ENCODE results near the gene SEC24D. TPM values are rescaled to one million over a fixed set of nuclear protein-coding genes. Genes with fewer than 3 reads are reported as not detected.

The SEC24D gene
- total RNA-seq, 1 donor from 2014 or later = 26.0 TPM

GRCh38 chr4:118729287-118730286 is 106.3 kb downstream of the SEC24D start:
- H3K4me1 Mint-ChIP-seq (ENCODE audit: low read depth, unreplicated experiment) = peaks cover 5% of the 10 kb centered on the region
- no peak for TF ChIP-seq CTCF (IDR thresholded peaks at IDR 0.05; ENCODE audit: partially characterized antibody, unreplicated experiment)
- H3K4me3 Mint-ChIP-seq (ENCODE audit: unreplicated experiment) = no peak overlapping the region
- no peaks in the 10 kb centered on the region for H3K9me3 Mint-ChIP-seq (ENCODE audit: unreplicated experiment)
- H3K27ac Mint-ChIP-seq (ENCODE audit: unreplicated experiment) = no peak overlapping the region
- H3K27me3 Mint-ChIP-seq (ENCODE audit: unreplicated experiment) = no peaks in the 10 kb centered on the region
- H3K36me3 Mint-ChIP-seq (ENCODE audit: unreplicated experiment) = no peaks in the 10 kb centered on the region
- DNase-seq = no peak

DNA sequence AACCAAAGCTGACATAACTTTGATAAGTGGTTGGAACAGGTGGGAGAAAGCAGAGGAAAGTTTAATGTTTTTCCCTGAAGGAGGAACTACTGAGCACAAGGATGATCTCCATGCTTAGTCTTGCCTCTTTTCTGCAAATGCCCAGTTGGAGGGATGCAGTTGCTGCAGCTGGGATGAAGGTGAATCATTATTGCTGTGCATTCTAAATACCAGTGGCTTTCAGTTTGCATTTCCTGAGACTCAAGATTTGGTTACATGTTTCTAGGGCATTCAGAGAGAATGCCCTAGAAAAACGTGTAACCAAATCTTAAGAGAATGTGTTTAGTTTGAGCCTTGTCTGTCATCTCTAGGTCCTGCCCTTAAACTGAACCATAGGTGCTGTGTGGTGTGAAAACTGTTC is 108.6 kb downstream of the SEC24D start:
- no peaks in the 10 kb centered on the region for H3K9me3 Mint-ChIP-seq (ENCODE audit: unreplicated experiment)
- no peak for DNase-seq
- no peak for TF ChIP-seq CTCF (IDR thresholded peaks at IDR 0.05; ENCODE audit: partially characterized antibody, unreplicated experiment)
- H3K27ac Mint-ChIP-seq (ENCODE audit: unreplicated experiment) = no peak overlapping the region
- no peaks in the 10 kb centered on the region for H3K27me3 Mint-ChIP-seq (ENCODE audit: unreplicated experiment)
- no peaks in the 10 kb centered on the region for H3K36me3 Mint-ChIP-seq (ENCODE audit: unreplicated experiment)
- H3K4me3 Mint-ChIP-seq (ENCODE audit: unreplicated experiment) = no peak overlapping the region
- no peaks in the 10 kb centered on the region for H3K4me1 Mint-ChIP-seq (ENCODE audit: low read depth, unreplicated experiment)

DNA sequence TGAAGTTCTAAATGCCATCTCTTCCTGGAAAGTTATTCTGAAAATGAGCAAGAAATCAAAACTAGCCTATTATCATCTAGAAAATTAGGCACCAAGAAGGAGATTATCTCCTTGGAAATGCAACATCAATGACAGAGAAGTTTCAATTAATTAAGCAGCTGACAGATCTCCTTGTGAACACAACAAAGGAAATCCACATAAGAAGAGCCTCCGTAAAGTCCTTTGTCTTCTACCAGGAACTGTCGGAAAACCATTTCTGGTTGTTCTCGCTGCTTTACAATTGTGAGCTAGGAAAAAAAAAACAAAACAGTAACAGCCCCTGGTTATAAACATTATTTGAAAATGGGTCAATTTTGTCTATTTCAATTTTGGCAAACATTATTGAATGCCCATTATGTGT is 112.6 kb downstream of the SEC24D start:
- H3K27ac Mint-ChIP-seq (ENCODE audit: unreplicated experiment) = no peak overlapping the region
- H3K4me1 Mint-ChIP-seq (ENCODE audit: low read depth, unreplicated experiment) = no peaks in the 10 kb centered on the region
- H3K36me3 Mint-ChIP-seq (ENCODE audit: unreplicated experiment) = no peaks in the 10 kb centered on the region
- H3K9me3 Mint-ChIP-seq (ENCODE audit: unreplicated experiment) = no peaks in the 10 kb centered on the region
- TF ChIP-seq CTCF (IDR thresholded peaks at IDR 0.05; ENCODE audit: partially characterized antibody, unreplicated experiment) = no peak
- DNase-seq = no peak
- no peak overlapping the region for H3K4me3 Mint-ChIP-seq (ENCODE audit: unreplicated experiment)
- H3K27me3 Mint-ChIP-seq (ENCODE audit: unreplicated experiment) = no peaks in the 10 kb centered on the region

GRCh38 chr4:118721752-118722151 is 114.2 kb downstream of the SEC24D start:
- H3K36me3 Mint-ChIP-seq (ENCODE audit: unreplicated experiment) = no peaks in the 10 kb centered on the region
- no peak for TF ChIP-seq CTCF (IDR thresholded peaks at IDR 0.05; ENCODE audit: partially characterized antibody, unreplicated experiment)
- no peak overlapping the region for H3K4me3 Mint-ChIP-seq (ENCODE audit: unreplicated experiment)
- H3K9me3 Mint-ChIP-seq (ENCODE audit: unreplicated experiment) = no peaks in the 10 kb centered on the region
- no peaks in the 10 kb centered on the region for H3K27me3 Mint-ChIP-seq (ENCODE audit: unreplicated experiment)
- no peaks in the 10 kb centered on the region for H3K4me1 Mint-ChIP-seq (ENCODE audit: low read depth, unreplicated experiment)
- DNase-seq = no peak
- H3K27ac Mint-ChIP-seq (ENCODE audit: unreplicated experiment) = no peak overlapping the region

DNA sequence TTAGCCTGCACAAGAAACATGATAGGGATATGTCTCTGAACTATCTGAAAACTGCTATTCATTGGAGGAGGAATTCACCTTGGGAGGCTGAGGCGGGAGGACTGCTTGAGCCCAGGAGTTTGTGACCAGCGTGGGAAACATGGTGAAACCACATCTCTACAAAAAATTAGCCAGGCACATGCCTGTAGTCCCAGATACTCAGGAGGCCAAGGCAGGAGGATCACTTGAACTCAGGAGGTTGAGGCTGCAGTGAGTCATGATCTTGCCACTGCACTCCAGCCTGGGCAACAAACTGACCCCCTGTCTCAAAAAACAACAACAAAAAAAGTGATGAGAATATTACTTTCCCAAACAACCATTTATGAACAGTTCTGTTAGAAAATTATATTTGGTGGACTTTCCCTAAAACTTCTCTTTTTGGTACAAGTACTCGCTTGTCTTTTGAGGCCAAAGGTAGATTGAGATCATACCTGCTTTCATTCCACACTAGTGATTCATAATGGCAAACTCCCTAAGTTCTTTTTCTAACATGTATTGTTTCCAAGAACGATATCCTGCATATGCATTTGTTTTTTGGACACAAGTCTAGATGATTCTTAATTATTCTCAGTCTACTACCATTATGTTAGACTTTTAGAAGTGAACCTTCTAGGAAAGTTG is 117.3 kb downstream of the SEC24D start:
- Mint-ChIP-seq H3K9me3 (ENCODE audit: unreplicated experiment) (no peaks in the 10 kb centered on the region), H3K4me1 (ENCODE audit: low read depth, unreplicated experiment) (no peaks in the 10 kb centered on the region)

More for the DNA sequence above, 117.3 kb downstream of the SEC24D start:
- no peak for TF ChIP-seq CTCF (IDR thresholded peaks at IDR 0.05; ENCODE audit: partially characterized antibody, unreplicated experiment)
- Mint-ChIP-seq H3K4me3 (ENCODE audit: unreplicated experiment) (no peak overlapping the region), H3K27ac (ENCODE audit: unreplicated experiment) (no peak overlapping the region), H3K27me3 (ENCODE audit: unreplicated experiment) (no peaks in the 10 kb centered on the region), H3K36me3 (ENCODE audit: unreplicated experiment) (no peaks in the 10 kb centered on the region)
- no peak for DNase-seq
